A172 (cell line): Measurements from ENCODE around the gene NCBP3. TPM values are rescaled to one million over a fixed set of nuclear protein-coding genes. Genes with fewer than 3 reads are reported as not detected.
"Not testable (repeated sequence)": the region's sequence is repeated elsewhere in the genome, so short reads cannot be mapped to it uniquely, and the experiment has no call there.

Experiments
- DNase-seq: peaks from one replicate; pipeline ENCODE4 v3.0.0-alpha.2; 2015; ENCODE audit warnings: low spot score
- total RNA-seq: library from RNA; depleted of rRNA; stranded (reverse); fragments of >200 nt; shearing (Covaris generic); gene quantifications from 2 replicates; pipeline ENCODE4 v1.2.3, GENCODE V29; 2014

NCBP3 gene
- total RNA-seq, 1 experiment from 2014 or later: 22.1 TPM

DNA sequence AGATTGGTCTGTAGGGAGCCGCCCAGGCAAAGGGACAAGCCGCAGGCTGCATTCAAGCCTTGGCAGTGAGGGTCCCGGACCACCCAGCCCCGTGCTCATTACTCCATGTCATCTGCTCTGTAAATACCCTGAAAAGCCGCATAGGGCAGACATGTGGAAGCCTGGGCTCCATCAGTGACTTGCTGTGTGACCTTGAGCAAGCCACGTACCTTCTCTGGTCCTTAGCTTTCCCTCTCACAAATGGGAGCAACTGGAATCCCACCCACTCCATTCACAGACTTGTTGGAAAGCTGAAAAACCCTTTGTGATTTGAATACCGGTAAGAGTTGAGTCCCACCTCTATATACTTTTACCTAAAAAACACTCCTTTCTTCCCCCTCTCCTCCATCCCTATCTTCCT lies 34.9 kb upstream of the NCBP3 start:
- DNase-seq: no peak

- DNase-seq: no peak
These were observed 33.8 kb upstream of the NCBP3 start for GRCh38 chr17:3879591-3880417.

GRCh38 chr17:3879186-3879585 lies 33.1 kb upstream of the NCBP3 start:
- DNase-seq: peak; percentile 70

GRCh38 chr17:3877220-3877619 lies 31.2 kb upstream of the NCBP3 start:
- DNase-seq: no peak

DNA sequence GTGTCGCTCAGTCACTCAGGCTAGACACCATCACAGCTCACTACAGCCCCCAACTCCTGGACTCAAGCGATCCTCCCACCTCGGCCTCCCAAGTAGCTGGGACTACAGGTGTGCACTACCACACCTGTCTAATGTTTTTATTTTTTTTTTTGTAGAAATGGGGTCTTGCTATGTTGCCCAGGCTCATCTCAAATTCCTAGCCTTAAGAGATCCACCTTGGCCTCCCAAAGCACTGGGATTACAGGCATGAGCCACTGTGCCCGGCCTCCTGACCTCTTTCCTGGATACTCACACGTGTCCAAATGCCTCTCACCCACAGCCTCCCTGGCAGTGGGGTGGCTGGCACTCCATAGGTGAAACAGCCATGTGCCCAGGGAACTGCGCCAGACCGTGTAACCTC lies 29.3 kb upstream of the NCBP3 start:
- no peak for DNase-seq

DNA sequence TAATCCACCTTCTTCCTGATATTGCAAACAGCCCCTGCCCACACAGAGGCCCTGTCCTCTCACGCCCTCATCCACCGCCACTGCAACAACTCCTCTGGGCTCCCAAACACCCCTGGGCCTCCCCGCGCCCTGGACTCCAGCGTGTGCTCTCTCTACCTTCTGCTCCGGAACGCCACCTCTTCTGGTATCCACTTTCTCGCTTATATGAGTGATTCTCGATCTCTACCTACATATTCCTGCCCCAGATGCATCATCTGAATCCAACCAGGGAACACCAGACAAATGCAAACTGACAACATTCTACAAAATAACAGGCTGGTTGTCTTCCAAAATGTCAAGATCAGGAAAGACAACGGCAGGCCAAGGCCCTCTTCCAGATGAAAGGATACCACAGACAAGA lies 27.8 kb upstream of the NCBP3 start:
- DNase-seq: no peak

DNA sequence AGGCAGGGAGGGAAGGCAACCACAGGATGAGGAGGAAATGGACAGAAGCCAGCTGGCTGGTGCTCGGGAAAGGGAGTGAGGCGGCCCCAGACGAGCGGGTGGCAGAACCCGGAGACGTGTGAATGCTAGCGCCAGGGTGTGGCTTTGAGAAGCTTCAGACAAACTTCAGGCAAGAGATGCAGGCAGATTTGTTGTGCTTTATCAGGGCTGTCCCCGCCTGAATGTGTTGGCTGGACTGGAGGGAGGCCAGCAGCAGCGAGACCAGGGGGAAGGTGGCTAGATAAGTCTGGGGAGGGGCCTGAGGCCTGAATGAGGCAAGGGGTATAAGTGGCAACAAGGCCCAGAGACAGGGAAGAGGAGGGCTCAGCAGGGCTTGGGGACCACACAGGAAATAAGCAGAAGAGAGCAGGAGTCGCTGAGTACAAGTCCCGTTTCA lies 24.8 kb upstream of the NCBP3 start:
- peak; percentile 90 for DNase-seq

GRCh38 chr17:3867606-3868005 lies 21.6 kb upstream of the NCBP3 start:
- peak; percentile 62 for DNase-seq

GRCh38 chr17:3867106-3867505 lies 21.1 kb upstream of the NCBP3 start:
- DNase-seq: no peak

- no peak for DNase-seq
These were observed 20.2 kb upstream of the NCBP3 start for GRCh38 chr17:3866276-3866675.

- peak; percentile 79 for DNase-seq
These were observed 19.1 kb upstream of the NCBP3 start for GRCh38 chr17:3865176-3865575.

- no peak for DNase-seq
These were observed 18.5 kb upstream of the NCBP3 start for GRCh38 chr17:3864534-3864933.

DNA sequence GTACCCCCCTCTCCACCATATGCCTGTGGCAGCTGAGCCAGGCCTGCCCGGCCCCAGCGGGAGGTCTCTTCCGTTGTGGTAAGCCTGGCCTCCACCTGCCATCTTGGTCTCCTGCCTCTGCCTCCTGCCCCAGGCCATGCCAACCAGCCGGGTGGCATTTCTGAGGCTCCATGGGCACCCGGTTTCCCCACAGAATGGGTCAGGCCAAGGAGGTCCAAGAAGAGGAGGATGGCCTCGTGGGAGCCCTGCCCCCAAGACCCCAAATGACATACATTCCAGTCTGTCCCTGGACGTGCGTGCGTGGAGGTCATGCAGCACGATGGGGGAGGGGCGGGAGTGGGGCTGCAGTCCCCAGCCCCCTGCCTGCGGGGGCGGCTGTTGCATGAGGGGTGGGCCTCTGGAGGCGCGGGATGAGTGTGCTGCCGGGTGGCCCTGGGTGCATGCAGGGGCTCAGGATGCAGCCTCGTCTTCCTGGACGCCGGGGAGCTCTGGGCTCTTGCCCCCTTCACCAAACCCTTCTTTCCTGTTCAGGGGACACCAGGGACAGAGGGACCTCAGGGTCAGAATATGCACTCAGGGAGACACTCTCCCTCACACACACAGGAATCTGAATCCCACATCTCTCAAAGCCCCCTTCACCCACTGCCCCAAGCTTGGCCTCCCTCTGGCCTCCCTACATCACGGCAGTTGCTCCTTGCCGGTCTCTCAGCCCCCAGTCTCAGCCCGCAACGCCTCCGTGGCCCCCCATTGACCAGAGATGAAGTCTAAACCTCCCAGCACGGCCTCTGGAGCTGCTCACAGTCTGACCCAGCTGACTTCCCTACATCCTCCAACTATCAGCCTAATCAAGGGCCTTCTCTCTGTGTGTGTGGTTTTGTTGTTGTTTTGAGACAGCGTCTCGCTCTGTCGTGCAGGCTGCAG lies 16.0 kb upstream of the NCBP3 start:
- DNase-seq: no peak

GRCh38 chr17:3860939-3861700 lies 15.1 kb upstream of the NCBP3 start:
- DNase-seq: no peak

GRCh38 chr17:3859940-3860339 lies 13.9 kb upstream of the NCBP3 start:
- no peak for DNase-seq

DNA sequence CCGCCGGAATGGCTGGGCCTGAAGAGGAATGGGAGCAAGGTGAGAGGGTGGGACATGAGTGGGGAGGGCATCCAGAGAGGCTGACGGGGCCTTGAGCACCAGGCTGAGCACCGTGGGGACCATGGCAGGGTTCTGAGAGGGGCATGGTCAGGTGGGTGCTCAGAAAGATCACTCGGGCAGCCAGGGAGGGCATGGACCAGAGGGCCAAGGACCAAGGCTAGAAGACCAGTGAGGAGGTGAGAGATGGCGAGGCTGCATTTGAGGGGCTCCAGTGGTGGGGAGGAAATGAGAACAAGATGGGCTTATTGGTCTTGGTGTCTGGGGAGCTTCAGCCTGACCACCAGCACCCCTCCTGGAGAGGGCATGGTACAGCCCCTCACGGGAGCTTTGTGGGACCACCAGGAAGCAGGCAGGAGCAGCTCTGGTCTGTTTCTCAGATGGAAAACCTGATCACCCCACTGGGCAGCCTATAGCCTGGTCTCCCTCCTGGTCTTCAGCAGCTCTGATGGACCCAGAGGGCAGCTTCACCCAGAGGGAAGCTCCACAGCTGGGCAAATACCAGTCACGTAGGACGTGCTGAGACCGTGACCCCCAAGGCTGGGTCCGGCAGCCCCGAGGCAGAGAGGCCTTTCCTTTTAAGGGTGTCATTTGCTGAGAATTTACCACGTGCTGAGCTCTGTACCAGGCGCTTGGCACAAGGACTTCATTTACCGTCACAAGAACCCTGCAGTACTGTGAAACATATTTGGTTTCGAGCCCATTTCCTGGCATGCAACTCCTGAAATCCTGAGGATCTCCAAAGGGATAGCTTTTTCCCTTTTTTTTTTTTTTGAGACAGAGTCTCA lies 11.4 kb upstream of the NCBP3 start:
- no peak for DNase-seq

DNA sequence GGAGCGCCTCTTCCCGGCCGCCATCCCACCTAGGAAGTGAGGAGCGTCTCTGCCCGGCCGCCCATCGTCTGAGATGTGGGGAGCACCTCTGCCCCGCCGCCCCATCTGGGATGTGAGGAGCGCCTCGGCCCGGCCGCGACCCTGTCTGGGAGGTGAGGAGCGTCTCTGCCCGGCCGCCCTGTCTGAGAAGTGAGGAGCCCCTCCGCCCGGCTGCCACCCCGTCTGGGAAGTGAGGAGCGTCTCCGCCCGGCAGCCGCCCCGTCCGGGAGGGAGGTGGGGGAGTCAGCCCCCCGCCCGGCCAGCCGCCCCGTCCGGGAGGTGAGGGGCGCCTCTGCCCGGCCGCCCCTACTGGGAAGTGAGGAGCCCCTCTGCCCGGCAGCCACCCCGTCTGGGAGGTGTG lies 8.2 kb upstream of the NCBP3 start:
- not testable (repeated sequence) for DNase-seq

- DNase-seq: no peak
These were observed 6.5 kb upstream of the NCBP3 start for GRCh38 chr17:3852561-3852960.

DNA sequence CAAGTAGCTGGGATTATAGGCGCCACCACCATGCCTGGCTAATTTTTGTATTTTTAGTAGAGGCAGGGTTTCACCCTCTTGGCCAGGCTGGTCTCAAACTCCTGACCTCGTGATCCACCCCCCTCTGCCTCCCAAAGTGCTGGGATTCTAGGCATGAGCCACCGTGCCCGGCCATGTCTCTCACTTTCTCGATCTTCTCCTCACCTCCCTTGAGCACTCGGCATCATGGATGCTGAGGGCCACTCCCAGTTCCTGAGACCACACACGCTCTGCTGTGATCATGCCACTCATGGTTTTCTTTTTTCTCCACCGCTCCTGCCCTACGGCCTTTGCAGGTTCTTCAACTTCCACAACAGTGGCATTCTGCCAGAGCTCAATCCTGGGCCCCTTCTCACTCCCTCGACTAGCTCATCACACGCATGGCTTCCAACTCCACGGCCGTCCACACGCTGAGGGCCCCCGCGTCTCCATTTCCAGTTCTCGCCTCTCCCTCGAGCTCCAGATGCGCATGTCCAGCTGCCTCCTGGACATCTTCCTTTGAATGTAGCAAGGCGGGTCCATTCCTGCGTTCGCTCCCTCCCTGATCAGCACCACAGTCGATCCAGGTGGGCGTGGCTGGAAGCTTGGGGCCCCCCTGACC lies 5.5 kb upstream of the NCBP3 start:
- DNase-seq: no peak

- peak; percentile 37 for DNase-seq
These were observed 2.3 kb upstream of the NCBP3 start for GRCh38 chr17:3848229-3848835.
